Non-pigmented ciliary epithelial cell (primary cell): Measurements from ENCODE around the gene ADD1.
"Not testable (repeated sequence)": the region's sequence is repeated elsewhere in the genome, so short reads cannot be mapped to it uniquely, and the experiment has no call there.

Source experiments
- DNase-seq: peaks from one replicate; pipeline ENCODE4 v3.0.0-alpha.2; 2010; ENCODE audit warnings: low read depth

Gene ADD1

GRCh38 chr4:2886622-2887021 lies 43.0 kb downstream of the ADD1 start:
- no peak for DNase-seq

- no peak for DNase-seq
Observed at GRCh38 chr4:2887343-2887742, 43.7 kb downstream of the ADD1 start.

GRCh38 chr4:2888886-2889285 lies 45.2 kb downstream of the ADD1 start:
- DNase-seq = no peak

- peak; percentile 40 for DNase-seq
Observed at GRCh38 chr4:2891294-2891693, 47.6 kb downstream of the ADD1 start.

- DNase-seq = no peak
Observed at GRCh38 chr4:2893772-2894171, 50.1 kb downstream of the ADD1 start.

- DNase-seq = no peak
Observed at GRCh38 chr4:2898001-2898400, 54.4 kb downstream of the ADD1 start.

- DNase-seq = no peak
Observed at GRCh38 chr4:2900741-2901140, 57.1 kb downstream of the ADD1 start.

- no peak for DNase-seq
Observed at GRCh38 chr4:2901186-2901585, 57.5 kb downstream of the ADD1 start.

GRCh38 chr4:2902126-2902525 lies 58.5 kb downstream of the ADD1 start:
- no peak for DNase-seq

- no peak for DNase-seq
Observed at GRCh38 chr4:2905544-2905943, 61.9 kb downstream of the ADD1 start.

GRCh38 chr4:2906218-2906617 lies 62.6 kb downstream of the ADD1 start:
- no peak for DNase-seq

- DNase-seq = no peak
Observed at GRCh38 chr4:2907226-2907625, 63.6 kb downstream of the ADD1 start.

GRCh38 chr4:2907706-2908293 lies 64.2 kb downstream of the ADD1 start:
- no peak for DNase-seq

GRCh38 chr4:2908686-2909085 lies 65.0 kb downstream of the ADD1 start:
- no peak for DNase-seq

GRCh38 chr4:2909583-2909982 lies 65.9 kb downstream of the ADD1 start:
- DNase-seq = no peak

- DNase-seq = no peak
Observed at GRCh38 chr4:2910409-2910808, 66.8 kb downstream of the ADD1 start.

GRCh38 chr4:2911868-2912267 lies 68.2 kb downstream of the ADD1 start:
- DNase-seq = no peak

GRCh38 chr4:2913168-2913567 lies 69.5 kb downstream of the ADD1 start:
- no peak for DNase-seq

- DNase-seq = no peak
Observed at GRCh38 chr4:2914256-2915126, 70.8 kb downstream of the ADD1 start.

GRCh38 chr4:2915789-2916188 lies 72.1 kb downstream of the ADD1 start:
- no peak for DNase-seq

- DNase-seq = not testable (repeated sequence)
Observed at GRCh38 chr4:2916696-2917095, 73.1 kb downstream of the ADD1 start.

- DNase-seq = not testable (repeated sequence)
Observed at GRCh38 chr4:2918300-2918699, 74.7 kb downstream of the ADD1 start.

GRCh38 chr4:2918714-2919113 lies 75.1 kb downstream of the ADD1 start:
- DNase-seq = not testable (repeated sequence)
